ENCODE data around the gene CTSZ. TPM values are rescaled to one million over a fixed set of nuclear protein-coding genes. Genes with fewer than 3 reads are reported as not detected.

The CTSZ gene
- total RNA-seq, 1 experiment from 2014 or later: 37.6 TPM

DNA sequence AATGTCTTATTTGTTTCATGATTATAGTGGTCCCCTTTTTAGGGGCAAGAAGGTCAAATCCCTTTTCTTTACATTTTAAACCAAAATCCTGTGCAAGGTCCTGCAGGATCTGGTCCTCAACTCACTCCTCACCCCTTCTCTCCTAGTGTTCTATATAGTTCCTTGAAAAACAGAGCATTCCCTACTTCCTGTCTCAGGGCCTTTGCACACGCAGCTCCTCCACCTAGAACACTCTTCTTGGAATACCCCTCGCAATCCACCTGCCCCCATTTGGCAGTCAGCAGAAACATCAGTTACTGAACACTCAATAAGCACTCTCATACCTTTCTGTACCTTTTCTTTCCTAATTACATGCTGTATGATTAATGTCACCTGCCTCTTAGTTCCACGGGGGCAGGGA, 28.3 kb upstream of the CTSZ start:
- Mint-ChIP-seq H3K27ac (no peak overlapping the region), H3K9me3 (no peaks in the 10 kb centered on the region), H3K36me3 (ENCODE audit: insufficient read depth in 1 of 3, low read depth in 3 of 3) (peaks cover 22 to 60% (median 56%) of the 10 kb centered on the region in 3 experiments), H3K27me3 (ENCODE audit: low read depth) (peaks cover 12% of the 10 kb centered on the region), H3K4me3 (no peak overlapping the region), H3K4me1 (peaks cover 10 to 12% of the 10 kb centered on the region in 2 experiments)
- TF ChIP-seq, protein P1, sequence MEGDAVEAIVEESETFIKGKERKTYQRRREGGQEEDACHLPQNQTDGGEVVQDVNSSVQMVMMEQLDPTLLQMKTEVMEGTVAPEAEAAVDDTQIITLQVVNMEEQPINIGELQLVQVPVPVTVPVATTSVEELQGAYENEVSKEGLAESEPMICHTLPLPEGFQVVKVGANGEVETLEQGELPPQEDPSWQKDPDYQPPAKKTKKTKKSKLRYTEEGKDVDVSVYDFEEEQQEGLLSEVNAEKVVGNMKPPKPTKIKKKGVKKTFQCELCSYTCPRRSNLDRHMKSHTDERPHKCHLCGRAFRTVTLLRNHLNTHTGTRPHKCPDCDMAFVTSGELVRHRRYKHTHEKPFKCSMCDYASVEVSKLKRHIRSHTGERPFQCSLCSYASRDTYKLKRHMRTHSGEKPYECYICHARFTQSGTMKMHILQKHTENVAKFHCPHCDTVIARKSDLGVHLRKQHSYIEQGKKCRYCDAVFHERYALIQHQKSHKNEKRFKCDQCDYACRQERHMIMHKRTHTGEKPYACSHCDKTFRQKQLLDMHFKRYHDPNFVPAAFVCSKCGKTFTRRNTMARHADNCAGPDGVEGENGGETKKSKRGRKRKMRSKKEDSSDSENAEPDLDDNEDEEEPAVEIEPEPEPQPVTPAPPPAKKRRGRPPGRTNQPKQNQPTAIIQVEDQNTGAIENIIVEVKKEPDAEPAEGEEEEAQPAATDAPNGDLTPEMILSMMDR (conservative IDR thresholded peaks at IDR 0.05): no peak
- Histone ChIP-seq H3K56ac (ENCODE audit: insufficient read length, low read depth, low read length) (no peak overlapping the region), H3K14ac (ENCODE audit: insufficient read depth, low read length) (no peak overlapping the region), H4K8ac (replicated peaks; ENCODE audit: insufficient read length, low read depth, low read length) (no peak overlapping the region), H2AFZ (ENCODE audit: low read length) (no peak overlapping the region), H3K4me2 (ENCODE audit: insufficient read depth, insufficient read length, low read length) (no peak overlapping the region), H4K20me1 (ENCODE audit: control insufficient read depth, insufficient read depth, insufficient read length) (no peaks in the 10 kb centered on the region), H3K9ac (ENCODE audit: extremely low read depth, insufficient read length, low read length) (no peak overlapping the region), H3K27me3 (ENCODE audit: insufficient read depth, low read length) (no peaks in the 10 kb centered on the region), H2BK5ac (ENCODE audit: insufficient read length, low read length) (no peak overlapping the region), H2BK12ac (ENCODE audit: insufficient read length, low read depth, low read length) (no peak overlapping the region), H4K5ac (ENCODE audit: insufficient read length, low read depth, low read length) (no peak overlapping the region), H3K9me3 (ENCODE audit: control insufficient read depth, low read depth, low read length) (no peaks in the 10 kb centered on the region), H2BK120ac (ENCODE audit: low read depth, low read length, poor library complexity, severe bottlenecking) (no peak overlapping the region), H3K79me2 (ENCODE audit: insufficient read depth, low read length) (peaks cover 7% of the 10 kb centered on the region), H3K23ac (ENCODE audit: insufficient read length, low read depth, low read length) (no peak overlapping the region), H4K91ac (ENCODE audit: insufficient read length, low read depth, low read length) (no peak overlapping the region), H3K4ac (ENCODE audit: low read depth, low read length) (no peak overlapping the region), H3K23me2 (ENCODE audit: insufficient read length, low read depth, low read length, poor library complexity, severe bottlenecking) (peaks cover 8% of the 10 kb centered on the region), H2BK15ac (ENCODE audit: low read depth, low read length) (no peak overlapping the region), H3K27ac (ENCODE audit: insufficient read length, low read depth, low read length) (no peak overlapping the region), H3K79me1 (ENCODE audit: insufficient read depth, low read depth, low read length, poor library complexity, severe bottlenecking) (no peaks in the 10 kb centered on the region), H2BK20ac (ENCODE audit: low read depth, low read length, poor library complexity, severe bottlenecking) (no peak overlapping the region), H2AK5ac (ENCODE audit: insufficient read length, low read length) (no peak overlapping the region), H3K4me1 (ENCODE audit: insufficient read depth, low read length) (peaks cover 3% of the 10 kb centered on the region), H3T11ph (ENCODE audit: low read length) (no peak overlapping the region), H3K18ac (ENCODE audit: insufficient read length, low read depth, low read length) (no peak overlapping the region)
- no CpG with 5 or more reads among the region's 3 CpGs for whole genome bisulfite sequencing (ENCODE audit: extremely low coverage, insufficient read length, low lambda C conversion rate)
- DNase-seq: no peak

Data from H9 (cell line).